T-cell (primary cell): ENCODE data around the gene SCAPER. TPM values are rescaled to one million over a fixed set of nuclear protein-coding genes. Genes with fewer than 3 reads are reported as not detected.

ENCODE experiments used
- ATAC-seq, 4 experiments: fragments of 200-7000 bp in 3 of 4; fragments of 150-1000 bp in 1 of 4; cut with Tn5 transposase; replicated peaks in 1 of 4; 1 replicate in 3 of 4; 2 replicates in 1 of 4; pipeline ENCODE4 v1.10.0; 2021; ENCODE audit warnings: moderate library complexity in 3 of 4, mild to moderate bottlenecking in 2 of 4, moderate number of reproducible peaks in 1 of 4
- CTCF ChIA-PET, 2 donors: fragments of 300-600 bp; sonication (Branson Sonifier 250); formaldehyde crosslinking; loops; one replicate each; lab custom pipeline; 2022; ENCODE audit warnings: antibody characterized with exemption in 2 of 2; lab: Charles Lee
- POLR2A ChIA-PET, 2 donors: fragments of 300-600 bp; sonication (Branson Sonifier 250); formaldehyde crosslinking; loops; one replicate each; lab custom pipeline; 2022; ENCODE audit warnings: antibody characterized with exemption in 2 of 2; lab: Charles Lee
- DNase-seq, 35 experiments: peaks; one replicate each; pipeline versions ENCODE4 v3.0.0 to v3.0.0-alpha.2; 2013 to 2023
- H3K27ac ChIP-seq: one replicate; pipeline ENCODE4 v1.5.1; 2013; ENCODE audit warnings: low read length
- H3K27me3 ChIP-seq, 2 experiments: replicated peaks in 1 of 2; 1 replicate in 1 of 2; 2 replicates in 1 of 2; pipeline versions ENCODE4 v1.6.1 to v1.7.0; 2013; ENCODE audit warnings: low read length in 1 of 2, mixed read lengths in 1 of 2; ENCODE audit not compliant: control insufficient read depth in 2 of 2, insufficient read depth in 2 of 2; ENCODE audit errors: extremely low read depth in 1 of 2
- H3K36me3 ChIP-seq, 2 donors: 1 replicate in 1 of 2; 2 replicates in 1 of 2; pipeline versions ENCODE4 v1.6.1 to v1.7.0; 2013; ENCODE audit warnings: low read length in 1 of 2; ENCODE audit not compliant: control insufficient read depth in 2 of 2, insufficient read depth in 1 of 2; ENCODE audit errors: extremely low read depth in 1 of 2
- H3K4me1 ChIP-seq, 2 experiments: 1 replicate in 1 of 2; 2 replicates in 1 of 2; pipeline versions ENCODE4 v1.6.1 to v1.7.0; 2013; ENCODE audit warnings: low read length in 2 of 2, mixed read lengths in 1 of 2; ENCODE audit not compliant: insufficient read depth in 2 of 2, control insufficient read depth in 1 of 2; ENCODE audit errors: extremely low read depth in 1 of 2
- H3K4me3 ChIP-seq, 2 donors: 1 replicate in 1 of 2; 2 replicates in 1 of 2; pipeline versions ENCODE4 v1.5.1 to v1.7.0; 2013; ENCODE audit warnings: mild to moderate bottlenecking in 2 of 2, low read length in 1 of 2, moderate library complexity in 1 of 2; ENCODE audit not compliant: control insufficient read depth in 1 of 2; ENCODE audit errors: extremely low read depth in 1 of 2
- H3K9me3 ChIP-seq: 2 replicates; pipeline ENCODE4 v1.7.0; 2013
- H3K27ac Mint-ChIP-seq, 2 donors: one replicate each; pipeline ENCODE4 v1.8.0; 2020 to 2021; ENCODE audit warnings: mild to moderate bottlenecking in 2 of 2, mixed read lengths in 2 of 2
- H3K27me3 Mint-ChIP-seq, 2 donors: one replicate each; pipeline ENCODE4 v1.8.0; 2021 to 2022; ENCODE audit warnings: mixed read lengths in 2 of 2
- H3K36me3 Mint-ChIP-seq: one replicate; pipeline ENCODE4 v1.8.0; 2021; ENCODE audit warnings: mixed read lengths
- H3K4me1 Mint-ChIP-seq, 3 donors: one replicate each; pipeline ENCODE4 v1.8.0; 2020 to 2022; ENCODE audit warnings: mixed read lengths in 3 of 3, mild to moderate bottlenecking in 1 of 3
- H3K4me3 Mint-ChIP-seq, 3 donors: one replicate each; pipeline ENCODE4 v1.8.0; 2020 to 2022; ENCODE audit warnings: mild to moderate bottlenecking in 3 of 3, mixed read lengths in 3 of 3, moderate library complexity in 3 of 3
- H3K9me3 Mint-ChIP-seq, 3 donors: one replicate each; pipeline ENCODE4 v1.8.0; 2020 to 2022; ENCODE audit warnings: mixed read lengths in 3 of 3
- WGBS: methylation state at CpG from one replicate; pipeline ENCODE4 v1.1.5; 2013; ENCODE audit warnings: missing lambda C conversion rate; ENCODE audit not compliant: insufficient coverage; 5-methylcytosine and 5-hydroxymethylcytosine counted together
- total RNA-seq, 35 experiments: library from RNA in 6 of 35; stranded (reverse) in 6 of 35; fragments of 120-200 nt in 1 of 35; gene quantifications; one replicate each; pipeline versions ENCODE4 v1.2.1 to v1.2.4 and lab custom pipeline; 2013 to 2026

Gene SCAPER
- total RNA-seq, 5 donors from 2014 or later (not counting 1 experiment from before 2014, with no cell fraction given) = 32.5 to 59.4 (median 44.1) TPM

GRCh38 chr15:76359152-76359551, 546.0 kb downstream of the SCAPER start:
- DNase-seq = no peak
- Mint-ChIP-seq H3K4me3 (no peak overlapping the region), H3K4me1 (no peaks in the 10 kb centered on the region), H3K36me3 (peaks cover 34% of the 10 kb centered on the region), H3K27me3 (no peaks in the 10 kb centered on the region), H3K27ac (no peak overlapping the region), H3K9me3 (no peaks in the 10 kb centered on the region)
- no peaks in the 10 kb centered on the region for H3K4me1 ChIP-seq
- CTCF ChIA-PET = no interaction called here
- ATAC-seq = no peak
- no peaks in the 10 kb centered on the region for H3K9me3 ChIP-seq
- 97% methylated on average over 3 of the region's 3 CpGs for WGBS
- no peak overlapping the region for H3K4me3 ChIP-seq
- H3K27ac ChIP-seq = no peak overlapping the region
- H3K27me3 ChIP-seq = no peaks in the 10 kb centered on the region
- H3K36me3 ChIP-seq = no peaks in the 10 kb centered on the region
- POLR2A ChIA-PET = no interaction called here

DNA sequence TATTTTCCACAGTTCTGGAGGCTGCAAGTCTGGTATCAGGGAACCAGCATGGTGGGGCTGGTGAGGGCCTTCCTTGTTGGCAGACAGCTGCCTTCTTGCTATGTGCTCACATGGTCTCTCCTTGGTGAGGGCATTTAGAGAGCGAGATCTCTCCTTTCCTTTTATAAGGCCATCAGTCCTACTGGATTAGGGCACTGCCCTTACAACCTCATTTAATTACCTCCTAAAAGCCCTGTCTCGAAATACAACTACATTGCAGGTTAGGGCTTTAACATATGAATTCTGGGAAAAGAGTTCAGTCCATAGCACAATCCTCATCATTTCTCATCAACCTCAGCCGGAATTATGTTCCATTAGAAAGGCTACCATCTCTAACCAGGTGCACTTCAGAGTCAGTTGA, 546.7 kb downstream of the SCAPER start:
- 100% methylated on average over 1 of the region's 3 CpGs for WGBS
- POLR2A ChIA-PET = no interaction called here
- Mint-ChIP-seq H3K9me3 (no peaks in the 10 kb centered on the region), H3K27me3 (no peaks in the 10 kb centered on the region), H3K4me3 (no peak overlapping the region), H3K4me1 (no peaks in the 10 kb centered on the region), H3K27ac (no peak overlapping the region), H3K36me3 (peaks cover 37% of the 10 kb centered on the region)
- H3K4me1 ChIP-seq = no peaks in the 10 kb centered on the region
- H3K4me3 ChIP-seq = no peak overlapping the region
- DNase-seq (no peak), ATAC-seq (no peak)
- H3K36me3 ChIP-seq = no peaks in the 10 kb centered on the region
- no peak overlapping the region for H3K27ac ChIP-seq
- H3K9me3 ChIP-seq = no peaks in the 10 kb centered on the region
- H3K27me3 ChIP-seq = no peaks in the 10 kb centered on the region
- CTCF ChIA-PET = no interaction called here

DNA sequence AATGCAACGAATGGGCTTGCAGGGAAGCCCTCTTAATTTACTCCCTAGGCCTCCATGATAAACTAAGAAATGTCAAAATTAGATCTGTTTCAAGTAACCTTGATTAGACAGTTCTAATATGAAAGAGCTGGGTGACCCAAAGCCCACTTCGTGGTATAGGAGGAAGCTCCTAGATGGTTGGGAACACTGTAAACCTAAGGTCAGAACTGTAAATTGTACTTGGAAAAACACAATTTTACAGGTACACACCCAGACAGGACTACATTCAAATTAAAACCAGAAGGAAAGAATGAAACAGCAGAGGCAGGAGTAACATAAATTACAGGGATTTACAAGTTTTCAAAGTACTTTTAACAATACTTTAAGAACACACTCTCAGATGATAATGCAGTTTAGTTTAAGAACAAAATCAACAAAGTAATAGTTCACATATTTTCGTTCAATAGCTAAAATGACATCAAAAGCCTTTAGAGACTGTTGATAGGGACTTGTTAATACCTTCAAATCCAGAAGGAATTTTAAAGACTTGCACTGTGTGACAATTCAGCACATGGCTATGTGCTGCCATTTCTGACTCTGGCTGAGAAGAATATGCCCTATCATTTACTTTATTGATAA, 550.2 kb downstream of the SCAPER start:
- no peaks in the 10 kb centered on the region for H3K4me1 ChIP-seq
- no CpG with 5 or more reads among the region's 3 CpGs for WGBS
- H3K36me3 ChIP-seq = no peaks in the 10 kb centered on the region
- H3K27me3 ChIP-seq = no peaks in the 10 kb centered on the region
- no peak overlapping the region for H3K27ac ChIP-seq
- no peak for ATAC-seq
- Mint-ChIP-seq H3K9me3 (no peaks in the 10 kb centered on the region), H3K4me1 (no peaks in the 10 kb centered on the region), H3K27me3 (no peaks in the 10 kb centered on the region), H3K36me3 (peaks cover 44% of the 10 kb centered on the region), H3K4me3 (no peak overlapping the region), H3K27ac (no peak overlapping the region)
- DNase-seq = no peak
- H3K4me3 ChIP-seq = no peak overlapping the region
- H3K9me3 ChIP-seq = no peaks in the 10 kb centered on the region
- ChIA-PET CTCF (no interaction called here), POLR2A (no interaction called here)

GRCh38 chr15:76353903-76354302, 551.2 kb downstream of the SCAPER start:
- no peaks in the 10 kb centered on the region for H3K4me1 Mint-ChIP-seq
- Histone ChIP-seq H3K27me3 (peaks cover 0 to 1% of the 10 kb centered on the region in 2 experiments), H3K36me3 (no peaks in the 10 kb centered on the region), H3K27ac (no peak overlapping the region), H3K4me1 (no peaks in the 10 kb centered on the region), H3K4me3 (no peak overlapping the region), H3K9me3 (no peaks in the 10 kb centered on the region)
- H3K4me3 Mint-ChIP-seq = no peak overlapping the region
- no peaks in the 10 kb centered on the region for H3K9me3 Mint-ChIP-seq
- no peak for DNase-seq
- 100% methylated on average over 3 of the region's 10 CpGs for WGBS
- POLR2A ChIA-PET = no interaction called here
- CTCF ChIA-PET = no interaction called here
- ATAC-seq = no peak
- peaks cover 44% of the 10 kb centered on the region for H3K36me3 Mint-ChIP-seq
- no peak overlapping the region for H3K27ac Mint-ChIP-seq
- H3K27me3 Mint-ChIP-seq = no peaks in the 10 kb centered on the region

GRCh38 chr15:76353023-76353577, 552.0 kb downstream of the SCAPER start:
- no peak for DNase-seq
- H3K4me3 ChIP-seq = no peak overlapping the region
- Mint-ChIP-seq H3K9me3 (no peaks in the 10 kb centered on the region), H3K27me3 (peaks cover 3 to 5% of the 10 kb centered on the region in 2 donors), H3K27ac (no peak overlapping the region), H3K4me3 (no peak overlapping the region), H3K4me1 (no peaks in the 10 kb centered on the region), H3K36me3 (peaks cover 43% of the 10 kb centered on the region)
- H3K4me1 ChIP-seq = no peaks in the 10 kb centered on the region
- no peaks in the 10 kb centered on the region for H3K9me3 ChIP-seq
- ChIA-PET CTCF (no interaction called here), POLR2A (no interaction called here)
- ATAC-seq = no peak
- WGBS = no CpG with 5 or more reads among the region's 1 CpG
- no peak overlapping the region for H3K27ac ChIP-seq
- H3K27me3 ChIP-seq = peaks cover 0 to 2% of the 10 kb centered on the region in 2 experiments
- H3K36me3 ChIP-seq = no peaks in the 10 kb centered on the region

DNA sequence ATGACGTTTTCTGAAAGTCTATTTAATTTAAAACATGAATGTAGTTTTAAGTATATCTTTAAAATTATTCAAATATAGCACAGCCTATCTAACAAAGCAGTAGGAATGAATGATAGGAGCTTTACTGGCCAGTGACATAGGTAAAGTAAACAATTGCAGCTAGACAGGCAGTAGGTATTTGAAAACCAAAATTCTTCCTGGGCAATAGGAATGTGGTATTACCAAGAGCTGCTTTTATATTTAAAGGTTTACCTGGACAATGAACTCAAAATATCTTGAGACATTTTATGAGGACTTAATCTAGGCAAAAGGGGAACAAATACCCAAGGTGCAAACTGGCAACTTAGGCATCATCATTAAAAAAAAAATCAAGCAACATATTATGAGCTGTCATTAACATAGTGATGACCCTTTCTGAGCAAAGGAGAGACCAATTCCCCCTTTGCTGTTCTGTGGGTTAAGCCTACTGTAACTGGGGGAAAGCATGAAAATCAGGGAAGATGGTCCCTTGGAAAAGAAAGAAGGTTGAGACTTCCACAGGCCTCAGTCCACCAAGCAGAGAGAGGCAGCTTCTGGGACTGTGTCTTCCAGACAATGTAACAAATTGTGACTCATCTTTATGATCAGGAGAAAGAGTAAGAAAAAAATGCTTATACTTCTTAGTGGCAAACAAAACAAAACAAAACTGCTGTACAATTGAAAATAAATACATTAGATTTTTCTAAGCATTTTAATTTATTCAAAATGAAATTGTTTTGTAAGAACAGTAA, 555.7 kb downstream of the SCAPER start:
- H3K9me3 ChIP-seq = no peaks in the 10 kb centered on the region
- Mint-ChIP-seq H3K27ac (no peak overlapping the region), H3K4me3 (no peak overlapping the region), H3K36me3 (peaks cover 39% of the 10 kb centered on the region), H3K4me1 (peaks cover 13 to 20% (median 15%) of the 10 kb centered on the region in 3 donors), H3K27me3 (peaks cover 24 to 32% of the 10 kb centered on the region in 2 donors), H3K9me3 (no peaks in the 10 kb centered on the region)
- H3K4me1 ChIP-seq = peaks cover 6 to 17% of the 10 kb centered on the region in 2 experiments
- no peak overlapping the region for H3K27ac ChIP-seq
- H3K36me3 ChIP-seq = no peaks in the 10 kb centered on the region
- no CpG with 5 or more reads among the region's 1 CpG for WGBS
- CTCF ChIA-PET = interaction anchor here in 1 of 2 donors (0.5 kb wide), 1 partner anchor 389 kb away, joined by 4 read pairs; no protein-coding TSS in a partner anchor
- DNase-seq = no peak
- H3K4me3 ChIP-seq = no peak overlapping the region
- peaks cover 10 to 26% of the 10 kb centered on the region in 2 experiments for H3K27me3 ChIP-seq
- ATAC-seq = no peak
- POLR2A ChIA-PET = interaction anchor here in 1 of 2 donors (0.6 kb wide), 1 partner anchor 665 kb away, joined by 3 read pairs; no protein-coding TSS in a partner anchor
